ENCODE measurements around the gene B2M. TPM values are rescaled to one million over a fixed set of nuclear protein-coding genes. Genes with fewer than 3 reads are reported as not detected.
"Not testable (repeated sequence)": the region's sequence is repeated elsewhere in the genome, so short reads cannot be mapped to it uniquely, and the experiment has no call there.

The B2M gene
- total RNA-seq, 1 donor = 2,255 TPM

GRCh38 chr15:44736181-44736765, 25.0 kb downstream of the B2M start, which contains the start of gene TRIM69:
TRIM69 (plus strand) TSS chr15:44736528; CDS start chr15:44736705, 177 bp downstream.
- TF ChIP-seq CTCF (IDR thresholded peaks at IDR 0.05; ENCODE audit: insufficient read depth, low read depth, low read length) = no peak
- no peak for DNase-seq (ENCODE audit: low read depth)
- H3K4me3 ChIP-seq (ENCODE audit: low read depth, low read length) = no peak within 1 kb of the TSS

- peak; percentile 77 for DNase-seq (ENCODE audit: low read depth)
- peak; percentile 81 for TF ChIP-seq CTCF (IDR thresholded peaks at IDR 0.05; ENCODE audit: insufficient read depth, low read depth, low read length)
- no peak overlapping the region for H3K4me3 ChIP-seq (ENCODE audit: low read depth, low read length)
These were observed 27.1 kb downstream of the B2M start for GRCh38 chr15:44738340-44738984.

DNA sequence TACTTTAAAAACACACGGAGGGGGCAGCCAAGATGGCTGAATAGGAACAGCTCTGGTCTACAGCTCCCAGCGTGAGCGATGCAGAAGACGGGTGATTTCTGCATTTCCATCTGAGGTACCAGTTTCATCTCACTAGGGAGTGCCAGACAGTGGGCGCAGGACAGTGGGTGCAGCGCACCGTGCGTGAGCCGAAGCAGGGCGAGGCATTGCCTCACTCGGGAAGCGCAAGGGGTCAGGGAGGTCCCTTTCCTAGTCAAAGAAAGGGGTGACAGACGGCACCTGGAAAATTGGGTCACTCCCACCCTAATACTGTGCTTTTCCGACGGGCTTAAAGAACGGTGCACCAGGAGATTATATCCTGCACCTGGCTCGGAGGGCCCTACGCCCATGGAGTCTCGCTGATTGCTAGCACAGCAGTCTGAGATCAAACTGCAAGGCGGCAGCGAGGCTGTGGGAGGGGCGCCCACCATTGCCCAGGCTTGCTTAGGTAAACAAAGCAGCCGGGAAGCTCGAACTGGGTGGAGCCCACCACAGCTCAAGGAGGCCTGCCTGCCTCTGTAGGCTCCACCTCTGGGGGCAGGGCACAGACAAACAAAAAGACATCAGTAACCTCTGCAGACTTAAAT, 28.0 kb downstream of the B2M start:
- H3K4me3 ChIP-seq (ENCODE audit: low read depth, low read length); DNase-seq (ENCODE audit: low read depth): not testable (repeated sequence)

DNA sequence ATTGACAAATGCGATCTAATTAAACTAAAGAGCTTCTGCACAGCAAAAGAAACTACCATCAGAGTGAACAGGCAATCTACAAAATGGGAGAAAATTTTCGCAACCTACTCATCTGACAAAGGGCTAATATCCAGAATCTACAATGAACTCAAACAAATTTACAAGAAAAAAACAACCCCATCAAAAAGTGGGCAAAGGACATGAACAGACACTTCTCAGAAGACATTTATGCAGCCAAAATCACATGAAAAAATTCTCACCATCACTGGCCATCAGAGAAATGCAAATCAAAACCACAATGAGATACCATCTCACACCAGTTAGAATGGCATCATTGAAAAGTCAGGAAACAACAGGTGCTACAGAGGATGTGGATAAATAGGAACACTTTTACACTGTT, 32.1 kb downstream of the B2M start:
- not testable (repeated sequence) for H3K4me3 ChIP-seq (ENCODE audit: low read depth, low read length); DNase-seq (ENCODE audit: low read depth)

DNA sequence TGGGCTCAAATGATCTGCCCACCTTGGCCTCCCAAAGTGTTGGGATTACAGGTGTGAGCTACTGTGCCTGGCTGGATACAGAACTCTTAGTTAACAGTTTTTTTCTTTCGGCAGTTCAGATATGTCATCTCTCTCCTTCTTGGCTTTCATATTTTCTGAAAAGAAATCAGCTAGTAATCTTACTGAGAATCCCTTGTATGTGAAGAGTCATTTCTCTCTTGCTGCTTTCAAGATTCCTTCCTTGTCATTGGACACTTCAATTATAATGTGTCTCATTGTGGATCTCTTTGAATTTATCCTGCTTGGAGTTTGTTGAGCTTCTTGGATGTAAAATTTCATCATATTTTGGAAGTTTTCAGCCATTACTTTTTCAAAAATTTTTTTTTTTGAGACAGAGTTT, 42.0 kb downstream of the B2M start:
- no peak for DNase-seq (ENCODE audit: low read depth)
- no peak for TF ChIP-seq CTCF (IDR thresholded peaks at IDR 0.05; ENCODE audit: insufficient read depth, low read depth, low read length)
- H3K4me3 ChIP-seq (ENCODE audit: low read depth, low read length) = no peak overlapping the region

- no peak for TF ChIP-seq CTCF (IDR thresholded peaks at IDR 0.05; ENCODE audit: insufficient read depth, low read depth, low read length)
- DNase-seq (ENCODE audit: low read depth) = no peak
- H3K4me3 ChIP-seq (ENCODE audit: low read depth, low read length) = no peak overlapping the region
These were observed 51.9 kb downstream of the B2M start for GRCh38 chr15:44763187-44763586.

DNA sequence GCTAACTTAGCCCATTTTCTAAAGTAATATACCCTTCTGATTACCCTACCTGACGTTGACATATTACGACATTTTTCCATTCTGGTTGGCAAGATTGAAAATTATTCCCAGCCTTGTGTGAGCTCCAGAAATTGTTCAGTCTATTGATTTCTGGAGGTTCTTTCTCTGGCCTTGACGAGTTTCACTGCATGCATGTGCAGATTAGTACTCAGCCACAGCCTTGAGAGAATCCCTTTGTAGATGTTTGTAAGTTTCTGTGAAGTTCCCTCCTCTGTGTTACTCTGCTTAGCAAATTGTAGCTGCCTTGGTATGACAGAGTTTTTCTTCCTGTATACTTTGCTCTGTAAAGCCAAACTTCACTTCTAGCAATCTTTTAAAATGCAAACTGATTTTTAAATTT, 52.5 kb downstream of the B2M start:
- no peak for DNase-seq (ENCODE audit: low read depth)
- TF ChIP-seq CTCF (IDR thresholded peaks at IDR 0.05; ENCODE audit: insufficient read depth, low read depth, low read length) = no peak
- H3K4me3 ChIP-seq (ENCODE audit: low read depth, low read length) = no peak overlapping the region

- DNase-seq (ENCODE audit: low read depth) = no peak
- TF ChIP-seq CTCF (IDR thresholded peaks at IDR 0.05; ENCODE audit: insufficient read depth, low read depth, low read length) = no peak
- no peak overlapping the region for H3K4me3 ChIP-seq (ENCODE audit: low read depth, low read length)
These were observed 53.7 kb downstream of the B2M start for GRCh38 chr15:44765036-44765435.

Data from fibroblast of villous mesenchyme (primary cell).